Activated naive CD8-positive, alpha-beta T cell treated with anti-CD3 and anti-CD28 coated beads for 36 hours (primary cell): ENCODE measurements around the gene MBP. TPM values are rescaled to one million over a fixed set of nuclear protein-coding genes. Genes with fewer than 3 reads are reported as not detected.

Source experiments
- DNase-seq: peaks from one replicate; pipeline ENCODE4 v3.0.0; 2021
- H3K27ac Mint-ChIP-seq: one replicate; pipeline ENCODE4 v1.8.0; 2022; ENCODE audit warnings: mild to moderate bottlenecking, moderate library complexity, mixed read lengths
- H3K27me3 Mint-ChIP-seq: one replicate; pipeline ENCODE4 v1.8.0; 2022; ENCODE audit warnings: mild to moderate bottlenecking, mixed read lengths
- H3K36me3 Mint-ChIP-seq: one replicate; pipeline ENCODE4 v1.8.0; 2021; ENCODE audit warnings: mild to moderate bottlenecking, mixed read lengths
- H3K4me1 Mint-ChIP-seq: one replicate; pipeline ENCODE4 v1.8.0; 2021; ENCODE audit warnings: mixed read lengths
- H3K4me3 Mint-ChIP-seq: one replicate; pipeline ENCODE4 v1.8.0; 2022; ENCODE audit warnings: mild to moderate bottlenecking, moderate library complexity, mixed read lengths
- H3K9me3 Mint-ChIP-seq: one replicate; pipeline ENCODE4 v1.8.0; 2022; ENCODE audit warnings: mixed read lengths
- total RNA-seq, 2 experiments: library from RNA; stranded (reverse); gene quantifications; one replicate each; pipeline ENCODE4 v1.2.3, GENCODE V29; 2021

MBP gene
- total RNA-seq, 2 experiments from 2014 or later = 41.2 to 45.9 TPM

GRCh38 chr18:76937597-76937996, 195.0 kb downstream of the MBP start:
- H3K27me3 Mint-ChIP-seq = no peaks in the 10 kb centered on the region
- peaks cover 9% of the 10 kb centered on the region for H3K36me3 Mint-ChIP-seq
- no peak overlapping the region for H3K4me3 Mint-ChIP-seq
- no peak for DNase-seq
- H3K4me1 Mint-ChIP-seq = no peaks in the 10 kb centered on the region
- no peak overlapping the region for H3K27ac Mint-ChIP-seq
- H3K9me3 Mint-ChIP-seq = no peaks in the 10 kb centered on the region

GRCh38 chr18:76936877-76937276, 195.7 kb downstream of the MBP start:
- DNase-seq = no peak
- Mint-ChIP-seq H3K27ac (no peak overlapping the region), H3K4me3 (no peak overlapping the region), H3K4me1 (no peaks in the 10 kb centered on the region), H3K36me3 (peaks cover 15% of the 10 kb centered on the region), H3K9me3 (no peaks in the 10 kb centered on the region), H3K27me3 (no peaks in the 10 kb centered on the region)

- peaks cover 14% of the 10 kb centered on the region for H3K36me3 Mint-ChIP-seq
- H3K27me3 Mint-ChIP-seq = no peaks in the 10 kb centered on the region
- H3K27ac Mint-ChIP-seq = no peak overlapping the region
- no peak for DNase-seq
- H3K4me1 Mint-ChIP-seq = no peaks in the 10 kb centered on the region
- H3K9me3 Mint-ChIP-seq = no peaks in the 10 kb centered on the region
- H3K4me3 Mint-ChIP-seq = no peak overlapping the region
These were observed 196.8 kb downstream of the MBP start for GRCh38 chr18:76935722-76936337.

GRCh38 chr18:76932026-76932819, 200.4 kb downstream of the MBP start:
- no peak for DNase-seq
- Mint-ChIP-seq H3K27me3 (no peaks in the 10 kb centered on the region), H3K4me3 (no peak overlapping the region), H3K4me1 (peaks cover 2% of the 10 kb centered on the region), H3K27ac (no peak overlapping the region), H3K36me3 (peaks cover 16% of the 10 kb centered on the region), H3K9me3 (no peaks in the 10 kb centered on the region)

- H3K4me3 Mint-ChIP-seq = no peak overlapping the region
- peaks cover 22% of the 10 kb centered on the region for H3K36me3 Mint-ChIP-seq
- H3K27ac Mint-ChIP-seq = no peak overlapping the region
- DNase-seq = no peak
- no peaks in the 10 kb centered on the region for H3K9me3 Mint-ChIP-seq
- H3K4me1 Mint-ChIP-seq = peaks cover 2% of the 10 kb centered on the region
- no peaks in the 10 kb centered on the region for H3K27me3 Mint-ChIP-seq
These were observed 201.4 kb downstream of the MBP start for GRCh38 chr18:76931171-76931570.

Other genes starting within 250 kb of the MBP start
- not detected for gene GALR1, start 117.1 kb upstream of the MBP start, total RNA-seq